Stimulated activated CD8-positive, alpha-beta memory T cell treated with anti-CD3 and anti-CD28 coated beads, Interleukin-12 subunit alpha, Interleukin-12 subunit beta, amount 100 ng/mL, for 24 hours (primary cell): ENCODE measurements around the gene KCNT2.

Source experiments
- DNase-seq: peaks from one replicate; pipeline ENCODE4 v3.0.0-alpha.2; 2020; ENCODE audit errors: extremely low read depth

KCNT2 gene

GRCh38 chr1:196450143-196451095 is 157.8 kb downstream of the KCNT2 start:
- DNase-seq, result no peak

- no peak for DNase-seq
Measured at GRCh38 chr1:196449460-196449859, 158.8 kb downstream of the KCNT2 start.

- no peak for DNase-seq
Measured at GRCh38 chr1:196445775-196446174, 162.5 kb downstream of the KCNT2 start.

GRCh38 chr1:196444634-196445033 is 163.6 kb downstream of the KCNT2 start:
- no peak for DNase-seq

GRCh38 chr1:196442366-196442765 is 165.9 kb downstream of the KCNT2 start:
- no peak for DNase-seq

- no peak for DNase-seq
Measured at GRCh38 chr1:196440711-196441110, 167.5 kb downstream of the KCNT2 start.

GRCh38 chr1:196438329-196438728 is 169.9 kb downstream of the KCNT2 start:
- no peak for DNase-seq

- no peak for DNase-seq
Measured at GRCh38 chr1:196437671-196438070, 170.6 kb downstream of the KCNT2 start.

- DNase-seq, result no peak
Measured at GRCh38 chr1:196433000-196433399, 175.2 kb downstream of the KCNT2 start.

GRCh38 chr1:196427976-196428734 is 180.1 kb downstream of the KCNT2 start:
- no peak for DNase-seq

GRCh38 chr1:196425513-196425912 is 182.7 kb downstream of the KCNT2 start:
- DNase-seq, result no peak

GRCh38 chr1:196423612-196424011 is 184.6 kb downstream of the KCNT2 start:
- no peak for DNase-seq

GRCh38 chr1:196418772-196419171 is 189.5 kb downstream of the KCNT2 start:
- no peak for DNase-seq

- no peak for DNase-seq
Measured at GRCh38 chr1:196415978-196416377, 192.3 kb downstream of the KCNT2 start.

- DNase-seq, result no peak
Measured at GRCh38 chr1:196412326-196412725, 195.9 kb downstream of the KCNT2 start.

GRCh38 chr1:196410768-196411167 is 197.5 kb downstream of the KCNT2 start:
- no peak for DNase-seq

GRCh38 chr1:196409586-196409985 is 198.7 kb downstream of the KCNT2 start:
- no peak for DNase-seq

GRCh38 chr1:196407358-196408051 is 200.7 kb downstream of the KCNT2 start:
- DNase-seq, result no peak

GRCh38 chr1:196405839-196406238 is 202.4 kb downstream of the KCNT2 start:
- no peak for DNase-seq

GRCh38 chr1:196403803-196404690 is 204.2 kb downstream of the KCNT2 start:
- DNase-seq, result no peak

GRCh38 chr1:196401891-196402290 is 206.3 kb downstream of the KCNT2 start:
- DNase-seq, result no peak
